Omental fat pad (tissue), 4 donors: ENCODE data around the gene ROM1. TPM values are rescaled to one million over a fixed set of nuclear protein-coding genes. Genes with fewer than 3 reads are reported as not detected.
"Not testable (repeated sequence)": the region's sequence is repeated elsewhere in the genome, so short reads cannot be mapped to it uniquely, and the experiment has no call there.

Source experiments
- ATAC-seq: fragments of 150-250 bp; one replicate; pipeline ENCODE4 v1.9.1; 2016; ENCODE audit warnings: mild to moderate bottlenecking, moderate library complexity; ENCODE audit not compliant: low FRiP score
- DNase-seq: peaks from one replicate; pipeline ENCODE4 v3.0.0-alpha.2; 2019; ENCODE audit warnings: low spot score
- CTCF ChIP-seq, 3 donors: fragments of 450-650 bp; IDR thresholded peaks; one replicate each; pipeline ENCODE4 v1.5.1; 2016 to 2017; ENCODE audit warnings: antibody characterized with exemption in 3 of 3, mild to moderate bottlenecking in 3 of 3, moderate library complexity in 2 of 3
- total RNA-seq, 4 donors: library from RNA; depleted of rRNA; stranded (reverse); fragments of >200 nt; gene quantifications; one replicate each; pipeline ENCODE4 v1.1.0, GENCODE V29; 2016

The ROM1 gene
- total RNA-seq, 4 donors from 2014 or later: 7.9 to 12.7 (median 11.4) TPM

DNA sequence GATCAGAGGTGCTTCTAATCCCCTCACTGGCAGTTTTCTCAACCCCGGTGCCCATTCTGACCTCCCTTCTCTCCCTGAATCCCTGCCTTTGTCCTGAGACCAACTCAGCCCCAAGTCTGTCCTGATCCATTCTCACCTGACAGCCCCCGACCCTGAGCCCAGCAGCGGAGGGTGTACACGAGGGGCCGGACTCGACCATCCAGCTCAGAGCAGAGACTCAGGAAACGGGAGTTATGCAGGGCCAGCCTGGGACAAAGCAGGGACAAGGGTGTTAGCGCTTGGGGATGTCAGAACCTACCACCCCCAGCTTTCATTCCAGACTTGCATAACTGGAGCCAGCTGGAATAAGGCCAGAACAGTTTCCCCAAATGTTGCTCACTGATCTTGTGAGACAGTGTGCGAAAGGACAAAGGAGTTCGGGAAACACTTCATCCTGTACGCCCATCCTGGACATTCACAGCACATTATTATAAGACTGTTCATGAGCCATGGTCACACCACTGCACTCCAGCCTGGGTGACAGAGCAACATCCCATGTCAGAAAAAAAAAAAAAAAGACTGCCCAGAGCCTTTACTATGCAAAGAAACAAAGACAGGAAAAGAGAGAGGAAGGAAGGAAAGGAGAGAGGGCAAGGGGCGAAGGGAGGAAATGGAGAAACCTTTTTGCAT is 35.9 kb upstream of the ROM1 start:
- no peak for DNase-seq
- TF ChIP-seq CTCF (IDR thresholded peaks at IDR 0.05): no peak
- ATAC-seq: no peak

DNA sequence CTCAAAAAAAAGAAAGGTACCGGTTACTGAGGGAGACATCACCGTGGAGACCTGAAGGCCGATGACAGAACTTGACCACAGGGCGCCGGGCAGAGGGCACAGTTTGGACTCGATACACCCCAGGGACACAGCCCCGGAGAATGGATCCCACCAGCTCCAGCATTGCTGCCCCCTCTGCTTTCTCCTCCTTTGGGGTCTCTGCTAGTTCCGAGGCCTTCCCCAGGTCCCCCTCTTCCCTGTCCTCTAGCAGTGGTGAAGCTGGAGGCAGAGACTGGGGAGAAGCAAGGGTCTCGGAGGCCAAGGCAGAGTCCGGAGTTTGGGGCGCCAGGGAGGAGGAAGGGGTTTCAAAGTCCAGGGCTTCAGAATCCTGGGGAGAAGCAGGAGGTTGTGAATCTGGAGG is 34.5 kb upstream of the ROM1 start:
- ATAC-seq: no peak

DNA sequence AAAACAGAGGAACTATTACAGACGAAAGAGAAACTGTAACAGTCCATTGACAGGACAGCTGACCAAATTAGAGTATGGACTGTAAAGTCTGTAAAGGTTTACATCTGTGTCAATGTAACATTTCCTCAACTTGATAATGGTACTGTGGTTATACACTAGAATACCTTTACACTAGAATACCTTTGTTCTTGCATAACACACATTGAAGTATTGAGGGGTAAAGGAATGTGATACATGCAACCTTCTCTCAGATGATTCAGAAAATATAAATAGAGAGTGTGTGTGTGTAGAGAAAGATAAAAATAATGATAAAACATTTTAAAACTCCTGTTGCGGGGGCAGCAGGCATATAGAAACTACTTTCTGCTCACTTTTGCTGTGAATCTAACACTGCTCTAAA is 33.8 kb upstream of the ROM1 start:
- ATAC-seq: no peak
- no peak for TF ChIP-seq CTCF (IDR thresholded peaks at IDR 0.05)
- no peak for DNase-seq

More for the DNA sequence above, 34.5 kb upstream of the ROM1 start:
- TF ChIP-seq CTCF (IDR thresholded peaks at IDR 0.05): no peak
- DNase-seq: no peak

GRCh38 chr11:62580959-62581715 is 31.9 kb upstream of the ROM1 start:
- ATAC-seq (no peak), DNase-seq (no peak)
- no peak for TF ChIP-seq CTCF (IDR thresholded peaks at IDR 0.05)

DNA sequence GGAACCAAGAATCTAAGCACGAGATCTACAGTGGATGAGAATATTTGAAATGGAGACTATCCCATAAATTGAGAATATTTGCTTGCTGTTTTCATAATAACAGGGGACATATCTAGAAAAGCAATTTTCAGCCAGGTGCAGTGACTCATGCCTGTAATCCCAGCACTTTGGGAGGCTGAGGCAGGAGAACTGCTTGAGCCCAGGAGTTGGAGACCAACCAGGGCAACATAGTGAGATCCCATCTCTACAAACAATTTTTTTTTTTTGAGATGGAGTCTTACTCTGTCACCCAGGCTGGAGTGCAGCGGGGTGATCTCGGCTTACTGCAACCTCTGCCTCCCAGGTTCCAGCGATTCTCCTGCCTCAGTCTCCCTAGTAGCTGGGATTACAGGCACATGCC is 31.3 kb upstream of the ROM1 start:
- not testable (repeated sequence) for ATAC-seq, DNase-seq

DNA sequence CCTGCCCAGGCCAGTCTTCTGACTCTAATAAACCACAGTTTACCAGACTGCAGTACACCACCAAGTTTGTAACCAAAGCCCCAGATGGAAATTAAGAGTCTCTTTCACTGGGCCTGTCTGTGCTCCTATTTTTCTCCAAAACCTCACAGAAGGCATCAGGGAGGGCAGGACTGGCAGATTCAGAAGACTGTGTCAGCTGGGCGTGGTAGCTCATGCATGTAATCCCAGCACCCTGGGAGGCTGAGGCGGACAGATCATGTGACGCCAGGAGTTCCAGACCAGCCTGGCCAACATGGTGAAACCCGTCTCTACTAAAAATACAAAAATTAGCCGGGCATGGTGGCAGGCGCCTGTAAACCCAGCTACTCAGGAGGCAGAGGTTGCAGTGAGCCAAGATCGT is 27.7 kb upstream of the ROM1 start:
- not testable (repeated sequence) for ATAC-seq, DNase-seq

- DNase-seq: no peak
- ATAC-seq: no peak
- TF ChIP-seq CTCF (IDR thresholded peaks at IDR 0.05): no peak
Measured at GRCh38 chr11:62588966-62589637, 24.0 kb upstream of the ROM1 start.
